HG03175 (cell line): ENCODE measurements around the gene EPB41L5.
"Not testable (repeated sequence)": the region's sequence is repeated elsewhere in the genome, so short reads cannot be mapped to it uniquely, and the experiment has no call there.

Source experiments
- ATAC-seq: cut with Tn5 transposase; IDR thresholded peaks from one replicate; pipeline ENCODE4 v1.9.1; 2021; ENCODE audit warnings: mild to moderate bottlenecking, moderate library complexity; ENCODE audit not compliant: unreplicated experiment

EPB41L5 gene

DNA sequence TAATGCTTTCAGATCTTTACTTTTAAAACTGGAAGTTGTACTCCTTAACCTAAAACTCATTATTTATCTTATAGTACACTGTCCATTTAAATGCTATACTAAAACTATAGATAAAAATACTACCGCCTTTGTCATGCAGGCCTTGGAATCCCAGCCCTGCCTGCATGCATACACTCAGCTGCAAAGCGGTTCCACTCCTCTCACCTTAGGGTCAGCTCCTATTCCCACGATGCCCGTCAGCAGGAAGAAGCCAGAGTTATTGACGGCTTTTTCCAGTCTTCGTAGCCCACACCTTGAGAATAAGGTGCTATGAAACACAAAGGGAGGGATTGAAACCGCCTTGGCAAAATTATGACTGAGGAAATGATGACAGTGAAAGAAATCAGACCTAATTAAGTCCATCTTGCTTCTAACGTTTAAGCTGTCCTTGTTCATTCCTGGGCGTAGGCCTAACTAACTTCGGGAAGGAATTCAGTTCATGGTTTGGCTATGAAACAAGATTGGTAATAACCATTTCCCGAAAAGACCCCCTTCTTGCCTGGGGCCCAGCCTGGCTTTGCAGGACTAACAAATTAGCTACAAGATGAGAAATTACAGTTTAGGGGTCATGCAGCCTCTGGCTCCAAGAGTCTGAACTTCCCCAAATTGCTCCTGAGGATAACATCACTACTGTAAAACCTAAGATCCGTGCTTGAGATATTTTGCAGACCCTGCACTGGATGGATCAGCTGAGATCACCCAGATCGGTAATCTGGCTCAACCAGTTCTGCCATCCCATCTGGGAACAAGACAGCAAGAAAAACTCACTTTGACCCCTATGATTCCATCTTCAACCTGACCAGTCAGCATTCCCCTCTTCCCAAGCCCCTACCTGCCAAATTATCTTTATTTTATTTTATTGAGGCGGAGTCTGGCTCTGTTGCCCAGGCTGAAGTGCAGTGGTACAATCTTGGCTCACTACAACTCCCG, 17.1 kb downstream of the EPB41L5 start:
- no peak for ATAC-seq

DNA sequence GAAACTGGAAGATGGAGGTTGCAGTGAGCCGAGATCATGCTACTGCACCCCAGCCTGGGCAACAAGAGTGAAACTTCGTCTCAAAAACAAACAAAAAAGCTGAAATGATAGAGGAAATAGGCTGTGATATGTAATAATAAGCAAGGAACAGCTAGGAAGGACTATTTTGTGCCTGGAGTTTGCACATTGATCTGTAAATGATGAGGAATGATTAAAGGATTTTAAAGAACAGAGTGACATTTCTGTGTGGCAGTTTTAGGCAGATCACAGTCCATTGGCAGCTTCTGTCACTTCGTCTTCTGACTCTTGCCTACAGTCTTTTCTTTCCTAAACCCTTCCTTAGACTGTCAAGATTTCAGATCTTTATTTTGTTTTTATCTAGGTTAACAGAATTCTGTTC, 19.4 kb downstream of the EPB41L5 start:
- ATAC-seq, result no peak

DNA sequence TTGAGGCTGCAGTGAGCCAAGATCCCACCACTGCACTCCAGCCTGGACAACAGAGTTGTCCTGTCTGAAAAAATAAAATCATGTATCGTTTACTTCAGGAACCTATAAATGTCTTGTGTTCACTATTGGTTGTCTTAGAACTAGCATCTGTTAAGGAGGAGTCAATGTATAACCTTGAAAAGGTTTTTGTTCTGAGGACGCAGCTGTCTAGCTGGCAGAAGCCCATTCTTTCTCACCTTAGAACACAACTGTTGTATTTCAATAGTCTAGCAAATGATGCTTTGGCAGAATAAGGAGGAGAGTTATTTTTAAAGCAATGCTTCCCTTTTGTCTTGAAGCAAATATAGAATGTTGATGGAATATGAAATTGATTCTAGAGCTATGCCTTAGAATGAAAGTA, 21.1 kb downstream of the EPB41L5 start:
- ATAC-seq, result no peak

DNA sequence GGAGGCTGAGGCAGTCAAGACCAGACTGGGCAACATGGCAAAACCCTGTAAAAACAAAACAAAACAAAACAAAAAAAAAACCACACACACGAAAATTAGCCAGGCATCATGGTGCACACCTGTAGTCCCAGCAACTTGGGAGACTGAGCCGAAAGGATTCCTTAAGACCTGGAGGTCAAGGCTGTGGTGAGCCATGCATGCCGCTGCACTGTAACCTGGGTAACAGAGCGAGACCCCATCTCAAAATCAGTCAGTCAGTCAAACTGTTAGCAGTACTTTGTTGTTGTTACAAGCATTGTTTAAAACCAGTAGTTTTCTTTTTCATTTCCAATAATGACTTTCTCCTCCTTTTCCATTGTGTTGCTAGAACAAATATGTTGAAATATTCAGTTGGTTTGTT, 21.7 kb downstream of the EPB41L5 start:
- no peak for ATAC-seq

DNA sequence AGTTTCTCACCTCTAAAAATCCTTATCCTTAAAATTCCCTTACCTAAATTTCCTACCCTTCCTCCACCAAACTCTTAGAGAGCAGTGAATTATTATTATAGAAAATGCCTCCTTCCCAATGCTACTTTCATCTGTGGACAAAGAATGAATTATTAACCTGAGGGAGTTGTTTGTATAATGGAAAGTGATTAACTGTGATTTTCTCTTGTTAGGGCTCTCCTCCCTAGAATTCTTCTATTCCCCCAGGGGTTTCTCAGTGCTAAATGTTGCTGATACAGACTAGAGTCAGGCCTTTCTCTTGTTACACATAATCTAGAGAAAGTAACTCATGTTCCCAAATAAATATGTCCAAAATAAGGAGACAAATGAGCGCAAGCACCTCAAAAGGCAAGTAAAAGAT, 23.3 kb downstream of the EPB41L5 start:
- no peak for ATAC-seq

DNA sequence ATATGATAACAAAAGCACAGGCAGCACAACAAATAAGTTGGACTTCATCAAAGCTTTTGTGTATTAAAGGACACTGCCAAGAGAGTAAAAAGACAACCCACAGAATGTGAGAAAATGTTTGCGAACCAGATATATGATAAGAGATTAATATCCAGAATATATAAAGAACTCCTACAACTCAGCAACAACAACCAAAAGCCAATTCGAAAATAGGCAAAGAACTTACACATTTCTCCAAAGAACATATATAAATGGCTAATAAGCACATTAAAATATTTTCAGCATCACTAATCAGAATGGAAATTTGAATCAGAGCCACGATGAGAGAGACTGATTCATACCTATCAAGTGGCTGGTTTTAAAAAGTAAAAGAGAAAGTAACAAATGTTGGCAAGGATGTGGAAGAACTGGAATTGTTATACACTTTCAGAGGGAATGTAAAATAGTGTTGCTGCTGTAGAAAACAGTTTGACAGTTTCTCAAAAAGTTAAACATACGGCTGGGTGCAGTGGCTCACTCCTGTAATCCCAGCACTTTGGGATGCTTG, 25.2 kb downstream of the EPB41L5 start:
- no peak for ATAC-seq

DNA sequence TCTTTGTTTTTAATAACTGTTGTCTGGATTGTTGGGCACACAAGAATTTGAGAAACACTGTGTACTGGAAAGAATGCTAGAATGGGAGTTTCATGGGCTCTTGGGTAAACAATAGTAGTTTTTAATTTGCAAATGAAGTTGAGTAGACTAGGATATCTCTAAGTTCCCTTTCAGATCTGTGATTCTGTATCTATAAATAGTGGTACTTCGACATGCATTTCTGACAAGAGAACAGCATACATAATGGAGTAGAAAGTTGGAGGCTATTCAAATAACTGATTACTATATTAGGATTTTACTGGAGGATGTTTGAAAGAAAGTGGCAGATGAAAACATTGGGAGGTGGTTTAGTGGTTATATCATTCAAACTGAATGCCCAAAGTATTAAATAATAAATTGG, 29.5 kb downstream of the EPB41L5 start:
- no peak for ATAC-seq

DNA sequence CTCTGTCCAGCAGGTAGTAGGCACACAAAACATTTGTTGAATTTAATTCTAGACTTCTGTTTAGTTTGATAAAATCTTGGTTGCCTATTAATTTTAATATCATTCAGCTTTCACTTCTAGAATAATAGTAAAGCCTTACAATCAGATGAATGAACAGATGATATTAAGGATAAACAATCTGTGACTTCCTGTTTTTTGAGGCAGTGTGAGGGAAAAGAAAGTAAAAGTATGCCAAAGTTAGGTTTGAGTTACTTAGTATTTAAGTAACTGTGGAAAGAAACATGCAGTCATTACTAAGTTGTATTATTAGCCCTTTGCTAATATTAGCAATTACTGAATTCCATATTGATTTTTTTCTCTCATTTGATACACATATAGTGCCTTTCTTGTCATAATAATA, 31.5 kb downstream of the EPB41L5 start:
- ATAC-seq, result no peak

DNA sequence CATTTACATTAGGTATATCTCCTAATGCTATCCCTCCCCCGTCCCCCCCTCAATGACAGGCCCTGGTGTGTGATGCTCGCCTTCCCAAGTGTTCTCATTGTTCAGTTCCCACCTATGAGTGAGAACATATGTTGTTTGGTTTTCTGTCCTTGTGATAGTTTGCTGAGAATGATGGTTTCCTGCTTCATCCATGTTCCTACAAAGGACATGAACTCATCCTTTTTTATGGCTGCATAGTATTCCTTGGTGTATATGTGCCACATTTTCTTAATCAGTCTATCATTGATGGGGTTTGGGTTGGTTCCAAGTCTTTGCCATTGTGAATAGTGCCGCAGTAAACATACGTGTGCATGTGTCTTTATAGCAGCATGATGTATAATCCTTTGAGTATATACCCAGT, 32.9 kb downstream of the EPB41L5 start:
- not testable (repeated sequence) for ATAC-seq

DNA sequence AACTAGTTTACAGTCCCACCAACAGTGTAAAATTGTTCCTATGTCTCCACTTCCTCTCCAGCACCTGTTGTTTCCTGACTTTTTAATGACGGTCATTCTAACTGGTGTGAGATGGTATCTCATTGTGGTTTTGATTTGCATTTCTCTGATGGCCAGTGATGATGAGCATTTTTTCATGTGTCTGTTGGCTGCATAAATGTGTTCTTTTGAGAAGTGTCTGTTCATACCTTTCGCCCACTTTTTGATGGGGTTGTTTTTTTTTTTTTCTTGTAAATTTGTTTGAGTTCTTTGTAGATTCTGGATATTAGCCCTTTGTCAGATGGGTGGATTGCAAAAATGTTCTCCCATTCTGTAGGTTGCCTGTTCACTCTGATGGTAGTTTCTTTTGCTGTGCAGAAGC, 33.4 kb downstream of the EPB41L5 start:
- not testable (repeated sequence) for ATAC-seq

DNA sequence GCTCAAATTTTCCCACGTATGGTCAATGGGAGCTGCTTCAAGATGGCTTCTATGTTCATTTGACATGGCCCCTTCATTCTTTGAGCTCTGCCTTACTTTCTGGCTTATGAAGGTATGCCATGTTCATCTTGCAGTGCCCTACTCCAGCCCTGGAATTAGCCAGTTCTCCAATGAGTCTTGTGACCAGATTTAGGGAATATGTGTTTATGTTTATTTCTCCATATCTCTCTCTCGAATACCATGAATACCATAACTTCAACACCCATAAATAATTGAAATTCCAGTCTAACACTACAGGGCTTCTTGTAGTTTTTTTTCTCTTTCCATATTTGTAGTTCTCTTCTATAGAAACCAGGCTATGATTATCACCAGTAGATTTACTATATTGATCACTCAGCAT, 39.7 kb downstream of the EPB41L5 start:
- ATAC-seq, result no peak

DNA sequence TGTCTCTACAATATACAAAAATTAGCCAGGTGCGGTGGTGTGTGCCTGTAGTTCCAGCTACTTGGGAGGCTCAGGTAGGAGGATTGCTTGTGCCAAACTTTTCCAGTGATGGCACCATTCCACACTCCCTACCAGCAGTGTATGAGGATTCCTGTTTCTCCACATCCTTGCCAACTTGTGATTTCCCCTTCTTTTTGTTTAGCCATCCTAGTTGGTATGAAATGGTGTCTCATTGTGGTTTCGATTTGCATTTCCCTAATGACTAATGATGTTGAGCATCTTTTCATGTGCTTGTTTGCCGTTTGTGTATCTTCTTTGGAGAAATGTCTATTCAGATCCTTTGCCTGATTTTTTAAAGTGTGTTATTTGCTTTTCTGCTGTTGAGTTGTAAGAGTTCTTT, 41.0 kb downstream of the EPB41L5 start:
- ATAC-seq, result no peak

DNA sequence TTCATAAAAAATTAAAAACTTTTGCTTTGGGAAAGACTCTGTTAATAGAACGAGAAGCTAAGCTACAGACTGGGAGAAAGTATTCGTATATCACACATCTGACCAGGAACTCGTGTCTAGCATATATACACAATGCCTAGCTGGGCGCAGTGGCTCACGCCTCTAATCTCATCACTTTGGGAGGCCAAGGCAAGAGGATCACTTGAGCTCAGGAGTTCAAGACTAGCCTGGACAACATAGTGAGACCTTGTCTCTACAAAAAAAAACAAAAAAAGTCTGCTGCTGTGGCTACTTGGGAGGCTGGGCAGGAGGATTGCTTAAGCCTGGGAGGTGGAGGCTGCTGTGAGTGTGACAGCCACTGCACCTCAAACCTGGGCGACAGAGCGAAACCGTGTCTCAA, 46.6 kb downstream of the EPB41L5 start:
- no peak for ATAC-seq

DNA sequence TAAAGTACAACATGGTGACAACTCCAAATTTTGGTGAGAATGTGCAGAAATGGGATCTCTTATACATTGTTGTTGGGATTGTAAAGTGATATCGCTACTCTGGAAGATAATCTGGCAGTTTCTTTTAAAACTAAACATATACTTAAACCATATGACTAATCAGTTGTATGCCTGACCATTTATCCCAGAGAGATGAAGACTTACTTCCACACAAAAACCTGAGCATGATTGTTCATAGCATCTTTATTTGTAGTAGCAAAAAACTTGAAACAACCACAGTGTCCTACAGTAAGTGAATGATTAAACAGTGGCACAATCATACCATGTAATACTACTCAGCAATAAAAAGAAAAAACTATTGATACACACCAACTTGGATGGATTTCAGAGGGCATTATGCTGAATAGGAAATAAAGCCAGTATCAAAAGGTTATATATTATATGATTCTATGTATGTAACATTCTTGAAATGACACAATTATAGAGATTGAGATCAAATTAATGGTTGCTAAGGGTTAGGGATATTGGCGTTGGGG, 47.3 kb downstream of the EPB41L5 start:
- no peak for ATAC-seq

DNA sequence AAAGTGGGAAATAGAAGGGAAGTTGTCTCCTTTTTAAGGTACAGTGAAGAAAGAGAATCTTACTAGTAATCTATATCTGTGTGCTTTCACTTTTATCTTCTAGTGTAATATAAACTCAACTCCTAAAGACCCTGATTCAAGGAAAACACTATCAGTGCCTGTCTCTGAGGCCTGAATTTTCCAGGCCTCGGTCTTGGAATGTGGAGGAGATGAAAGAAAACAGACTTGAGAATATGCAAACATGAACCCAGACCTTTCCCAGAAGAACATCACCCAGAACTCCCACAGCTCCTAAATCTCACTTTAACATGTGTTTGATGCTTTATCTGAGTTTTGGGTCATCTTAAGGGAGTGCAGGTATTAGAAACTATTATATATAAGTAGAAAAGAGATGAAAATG, 51.8 kb downstream of the EPB41L5 start:
- no peak for ATAC-seq

DNA sequence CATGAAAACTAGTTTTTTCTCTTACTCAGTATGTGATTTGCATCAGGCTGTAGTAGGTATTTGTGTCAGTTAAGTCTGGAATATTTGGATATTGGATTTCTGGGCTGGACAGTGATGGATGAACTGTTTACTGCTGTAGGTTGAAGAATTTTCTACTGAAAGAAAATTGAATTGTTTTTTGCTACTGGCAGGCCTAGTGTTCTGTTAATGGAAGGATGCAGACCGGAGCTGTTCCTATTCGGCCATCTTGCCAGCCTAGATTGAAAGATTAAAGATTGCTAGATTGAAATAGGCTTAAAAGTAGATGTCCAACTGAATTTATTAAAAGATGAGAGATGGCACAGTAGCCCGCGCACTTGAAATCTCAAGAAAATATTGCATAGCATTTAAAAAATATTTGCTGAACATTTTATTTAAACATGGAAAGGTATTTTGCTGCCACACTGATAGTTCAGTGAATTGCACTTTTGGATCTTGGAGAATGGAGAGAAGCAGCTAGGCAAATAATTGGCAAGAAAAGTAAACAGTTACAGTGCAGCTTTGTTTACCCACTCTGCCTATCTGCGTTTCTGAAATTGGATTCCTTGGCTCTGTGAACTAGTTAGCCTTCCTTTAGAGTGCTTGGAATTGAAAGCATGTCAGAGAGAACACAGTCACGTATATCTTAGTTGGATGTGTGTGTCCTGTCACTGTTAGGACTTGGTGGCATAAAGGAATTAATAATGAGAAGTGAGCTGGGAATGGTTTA, 54.1 kb downstream of the EPB41L5 start:
- ATAC-seq, result no peak

DNA sequence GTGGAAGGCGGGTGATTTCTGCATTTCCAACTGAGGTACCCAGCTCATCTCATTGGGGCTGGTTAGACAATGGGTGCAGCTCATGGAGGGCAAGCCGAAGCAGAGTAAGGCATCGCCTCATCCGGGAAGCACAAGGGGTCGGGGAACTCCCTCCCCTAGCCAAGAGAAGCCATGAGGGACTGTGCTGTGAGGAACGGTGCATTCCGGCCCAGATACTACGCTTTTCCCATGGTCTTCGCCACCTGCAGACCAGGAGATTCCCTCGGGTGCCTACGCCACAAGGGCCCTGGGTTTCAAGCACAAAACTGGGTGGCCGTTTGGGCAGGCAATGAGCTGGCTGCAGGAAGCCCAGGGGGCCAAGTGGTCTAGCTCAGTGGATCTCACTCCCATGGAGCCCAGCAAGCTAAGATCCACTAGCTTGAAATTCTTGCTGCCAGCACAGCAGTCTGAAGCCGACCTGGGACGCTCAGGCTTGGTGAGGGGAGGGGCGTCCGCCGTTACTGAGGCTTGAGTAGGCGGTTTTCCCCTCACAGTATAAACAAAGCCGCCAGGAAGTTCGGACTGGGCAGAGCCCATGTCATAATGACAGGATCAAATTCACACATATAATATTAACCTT, 55.3 kb downstream of the EPB41L5 start:
- ATAC-seq, result not testable (repeated sequence)

DNA sequence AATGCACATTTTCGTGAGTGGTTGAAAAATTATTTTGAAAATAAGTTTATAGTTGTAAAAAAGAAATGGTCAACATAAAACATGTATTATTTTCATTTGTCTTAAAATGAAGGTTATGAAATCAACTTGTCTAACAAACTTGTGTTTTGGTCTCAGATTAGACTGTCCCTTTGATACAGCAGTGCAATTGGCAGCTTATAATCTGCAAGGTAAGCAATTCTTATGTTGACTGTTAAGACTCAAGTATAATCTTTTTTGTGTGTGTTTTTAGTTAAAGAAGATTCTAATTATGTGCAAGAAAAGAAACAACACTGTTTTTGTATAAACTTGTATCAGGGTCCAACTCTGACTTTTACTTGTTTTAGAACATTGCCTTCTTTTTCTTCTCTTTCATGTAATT, 62.7 kb downstream of the EPB41L5 start:
- no peak for ATAC-seq

DNA sequence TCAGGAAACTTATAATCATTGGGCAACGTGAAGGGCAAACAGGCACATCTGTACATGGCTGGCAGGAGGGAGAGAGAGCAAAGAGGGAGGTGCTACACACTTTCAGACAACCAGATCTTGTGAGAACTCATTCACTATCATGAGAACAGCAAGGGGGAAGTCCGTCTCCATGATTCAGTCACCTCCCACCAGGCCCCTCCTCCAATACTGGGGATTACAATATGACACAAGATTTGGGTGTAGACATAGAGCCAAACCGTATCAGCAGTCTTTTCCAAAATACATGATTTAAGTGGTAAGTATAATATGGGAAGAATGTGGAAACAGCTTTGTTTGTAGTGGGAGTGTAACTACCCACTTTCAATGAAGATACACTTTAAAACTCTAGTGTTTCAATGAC, 65.0 kb downstream of the EPB41L5 start:
- no peak for ATAC-seq

DNA sequence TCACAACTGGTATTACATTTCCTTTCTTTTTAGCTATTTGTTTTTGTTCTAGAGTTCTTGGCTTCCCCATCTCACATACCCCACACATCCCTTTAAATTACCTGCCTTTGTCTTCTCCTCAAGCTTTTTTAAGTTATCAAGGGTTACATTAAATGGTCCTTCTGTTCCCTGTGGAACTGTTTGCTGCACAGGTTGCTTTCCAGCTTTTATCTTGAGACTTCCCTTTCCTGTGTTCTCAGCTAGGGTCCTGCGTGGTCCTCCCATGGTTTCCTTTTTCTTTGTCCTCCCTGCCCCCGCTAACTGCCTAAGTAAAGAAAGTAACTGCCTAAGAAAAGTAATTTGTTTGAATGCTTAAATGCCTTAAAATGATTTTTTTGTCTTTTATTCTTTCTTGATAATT, 66.8 kb downstream of the EPB41L5 start:
- no peak for ATAC-seq

DNA sequence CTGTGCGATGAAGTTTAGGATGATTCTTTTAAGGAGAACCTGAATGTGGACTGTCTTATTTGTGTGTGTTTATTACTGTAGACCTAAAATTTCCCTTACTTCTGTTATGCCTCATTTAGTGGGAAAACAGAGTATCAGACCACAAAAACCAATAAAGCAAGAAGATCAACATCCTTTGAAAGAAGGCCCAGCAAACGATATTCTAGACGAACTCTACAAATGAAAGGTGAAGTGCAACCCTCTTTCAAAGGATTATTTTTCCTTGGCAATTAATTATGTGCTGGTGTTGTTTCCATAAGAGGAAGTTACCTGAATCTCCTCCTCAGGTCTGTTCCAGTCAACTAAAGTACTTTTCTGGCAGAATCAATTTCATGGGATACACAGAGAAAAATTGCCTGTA, 78.6 kb downstream of the EPB41L5 start:
- no peak for ATAC-seq
